D341Med (cell line): Measurements from ENCODE around the gene DDX39A.
A peak's percentile ranks its signal among the peaks of the same experiment; 100 is the strongest.

Experiments
- DNase-seq: peaks from one replicate; pipeline ENCODE4 v3.0.0; 2012; ENCODE audit warnings: low spot score

Gene DDX39A

DNA sequence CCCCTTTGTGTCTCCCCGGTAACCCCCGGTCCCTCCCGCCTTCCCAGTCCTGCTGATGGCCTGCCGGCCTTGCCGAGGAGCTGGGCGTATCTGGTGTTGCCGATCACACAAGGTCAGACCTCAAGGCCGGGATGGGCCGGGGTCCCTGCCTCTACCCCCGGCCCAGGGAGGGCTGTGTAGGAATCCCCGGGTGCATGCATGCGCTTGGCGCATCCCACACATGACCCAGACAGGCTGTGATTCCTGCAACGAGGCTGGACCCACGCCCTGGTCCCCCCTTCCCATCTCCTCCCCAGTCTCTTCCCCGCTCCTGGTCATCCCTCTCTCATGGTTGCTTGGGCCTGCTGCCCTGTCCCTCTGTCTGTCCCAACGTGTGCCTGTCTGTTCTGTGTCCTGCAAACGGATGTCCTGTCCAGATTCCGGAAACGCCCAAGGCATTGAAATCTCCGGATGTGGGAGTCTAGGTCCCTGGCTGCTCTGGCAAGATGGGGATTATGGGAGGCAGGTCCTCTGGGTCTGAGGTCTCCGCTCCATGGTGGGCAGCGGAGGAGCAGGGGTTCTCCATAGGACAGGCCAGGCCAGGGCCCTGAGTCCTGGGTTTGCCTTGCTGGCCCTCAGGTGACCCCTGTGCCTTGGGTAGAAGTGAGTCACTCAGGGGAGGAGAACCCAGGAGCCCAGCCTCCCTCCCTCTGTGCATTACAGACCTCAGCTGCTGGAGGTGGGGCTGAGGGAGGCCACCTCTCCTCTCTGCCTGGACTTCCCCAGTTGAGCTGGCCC lies 15.6 kb upstream of the DDX39A start:
- DNase-seq: peak; percentile 34

DNA sequence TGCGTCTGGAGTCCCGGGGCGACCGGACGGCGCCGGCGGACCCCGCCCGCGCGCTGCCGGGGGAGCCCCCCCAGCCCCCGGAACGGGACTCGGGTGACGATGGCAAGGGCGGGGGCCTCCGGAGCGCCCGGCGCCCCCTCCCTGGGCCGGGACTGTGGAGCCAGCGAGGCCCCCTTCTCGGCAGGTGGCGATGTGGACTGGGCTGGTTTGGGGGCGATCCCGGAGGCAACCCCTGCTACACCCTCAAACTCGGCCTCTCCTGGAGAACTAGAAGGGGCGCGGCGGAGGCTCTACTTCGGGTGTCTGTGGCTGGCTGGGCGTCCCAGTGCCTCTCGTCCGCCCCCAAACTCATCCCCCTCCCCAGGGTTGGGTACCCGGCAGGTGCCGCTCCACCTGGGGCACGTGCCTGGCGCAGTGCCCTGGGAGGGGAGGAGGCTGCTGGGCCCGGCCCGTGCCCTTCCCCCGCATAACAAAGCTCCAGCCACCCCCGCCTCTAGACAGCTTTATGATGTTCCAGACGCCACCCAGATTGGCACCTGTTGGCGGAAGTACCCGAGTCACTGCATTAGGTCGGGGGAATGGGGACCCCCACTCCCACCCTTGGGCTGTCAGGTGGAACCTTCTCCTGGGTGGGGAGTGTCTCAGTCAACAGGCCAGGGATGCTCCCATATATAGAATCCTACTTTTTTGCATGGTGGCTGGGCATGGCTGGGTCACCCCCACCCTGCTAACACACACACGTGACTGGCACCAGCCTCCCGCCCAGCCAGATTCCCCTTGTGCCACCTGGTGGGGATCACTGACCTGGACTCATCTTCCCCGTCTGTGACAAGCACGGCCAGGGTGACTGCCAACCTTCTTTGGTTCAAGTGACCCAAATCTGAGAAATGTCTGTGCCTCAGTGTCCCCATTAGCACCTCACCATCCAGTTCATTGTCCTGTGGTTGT lies 14.7 kb upstream of the DDX39A start:
- DNase-seq: peak; percentile 62

DNA sequence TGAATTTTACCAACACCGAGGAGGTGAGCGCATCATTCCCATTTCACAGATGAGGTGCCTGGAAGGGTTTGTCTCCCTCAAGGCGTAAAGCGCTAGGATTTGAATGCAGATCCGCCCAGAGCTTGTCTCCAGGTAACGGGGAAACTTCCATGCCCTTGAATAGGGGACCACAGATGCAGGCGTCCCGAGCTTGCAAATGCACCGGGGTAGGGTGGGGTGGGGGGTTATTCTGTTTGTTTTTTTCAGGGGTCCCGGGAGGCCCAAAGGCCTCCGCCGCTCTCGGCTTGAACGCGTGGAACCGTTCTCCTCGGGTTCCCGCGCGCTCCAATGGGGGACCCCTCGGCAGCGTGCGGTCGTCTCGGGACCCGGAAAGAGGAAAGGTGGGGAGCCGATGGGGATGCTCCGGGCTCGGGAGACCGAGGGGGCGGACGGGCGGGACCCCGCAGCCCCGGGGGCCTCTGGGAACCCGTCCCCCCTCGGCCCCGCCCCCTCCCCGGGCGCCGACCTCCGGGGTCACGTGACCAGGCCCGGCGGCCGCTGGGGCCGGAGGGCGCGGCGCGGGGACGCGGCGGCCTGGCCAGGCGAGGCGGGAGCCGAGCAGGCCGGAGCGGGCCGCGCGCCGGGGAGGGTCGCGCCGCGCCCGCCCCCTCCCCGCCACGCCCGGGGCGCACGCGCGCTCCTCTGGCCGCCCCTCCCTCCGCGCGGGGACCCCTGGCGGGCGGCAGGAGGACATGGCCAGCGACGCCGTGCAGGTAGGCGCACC lies 13.8 kb upstream of the DDX39A start, which contains the start of gene PKN1:
PKN1 (plus strand) TSS at position 516 of the 763 bp plus-strand sequence; CDS start at position 732, 216 bp downstream.
- peak; percentile 96 for DNase-seq

DNA sequence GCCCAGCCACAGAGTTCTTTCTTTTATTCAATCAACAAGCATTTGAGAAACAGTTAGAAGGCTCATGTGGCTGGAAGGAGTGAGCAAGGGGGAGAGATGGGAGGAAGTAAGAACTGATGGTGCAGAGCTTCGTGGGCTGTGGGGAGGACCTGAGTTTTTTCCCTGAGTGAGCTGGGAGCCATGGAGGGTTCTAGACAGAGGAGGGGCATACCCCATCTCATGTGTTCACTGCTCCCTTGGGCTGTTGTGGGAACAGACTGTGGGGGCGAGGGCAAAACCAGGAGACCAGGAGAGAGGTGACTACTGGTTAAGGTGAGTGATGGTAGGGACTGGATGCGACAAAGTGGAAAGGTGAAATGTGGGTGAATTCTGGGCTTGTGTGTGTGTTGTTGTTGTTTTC lies 11.6 kb upstream of the DDX39A start:
- DNase-seq: no peak

DNA sequence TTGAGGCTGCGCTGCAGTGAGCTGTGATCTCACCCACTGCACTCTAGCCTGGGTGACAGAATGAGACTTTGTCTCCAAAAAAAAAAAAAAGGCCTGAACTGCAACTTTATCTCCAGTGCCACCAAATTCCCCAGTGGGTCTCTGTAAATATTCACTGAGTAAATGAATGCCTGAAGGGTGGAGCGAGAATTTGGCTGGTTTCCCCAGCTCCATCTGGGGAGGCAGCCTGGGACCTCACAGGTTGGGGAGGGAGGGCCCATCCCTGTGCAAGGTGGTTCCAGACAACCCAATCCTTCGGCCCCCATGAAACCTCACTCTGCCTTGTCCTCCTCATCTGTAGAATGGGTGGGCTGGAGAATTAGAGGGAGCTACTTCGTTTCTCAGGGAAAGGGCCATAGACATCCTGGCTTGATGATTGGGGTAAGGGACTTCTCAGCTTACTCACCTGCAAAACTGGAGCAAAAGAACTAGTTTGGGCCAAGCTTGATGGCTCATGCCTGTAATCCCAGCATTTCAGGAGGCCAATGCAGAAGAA lies 9.8 kb upstream of the DDX39A start:
- DNase-seq: no peak

DNA sequence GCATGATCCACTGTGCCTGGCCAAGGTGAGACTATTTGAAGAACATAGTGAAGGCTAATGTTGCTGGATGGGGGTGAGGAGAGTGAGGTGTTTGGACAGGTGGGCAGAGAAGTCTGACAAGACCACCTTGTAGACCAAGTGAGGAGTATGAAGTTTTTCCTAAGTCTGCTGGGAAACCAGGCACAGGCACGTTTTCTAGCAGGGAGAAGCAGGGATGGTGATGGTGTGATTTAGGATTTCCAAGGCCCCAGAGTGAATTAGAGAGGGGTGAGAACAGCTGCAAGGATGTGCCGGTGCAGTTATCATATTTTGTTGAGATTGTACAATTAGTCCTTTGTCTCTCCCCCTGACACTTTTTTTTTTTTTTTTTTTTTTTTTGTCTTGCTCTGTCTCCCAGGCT lies 8.3 kb upstream of the DDX39A start:
- no peak for DNase-seq

DNA sequence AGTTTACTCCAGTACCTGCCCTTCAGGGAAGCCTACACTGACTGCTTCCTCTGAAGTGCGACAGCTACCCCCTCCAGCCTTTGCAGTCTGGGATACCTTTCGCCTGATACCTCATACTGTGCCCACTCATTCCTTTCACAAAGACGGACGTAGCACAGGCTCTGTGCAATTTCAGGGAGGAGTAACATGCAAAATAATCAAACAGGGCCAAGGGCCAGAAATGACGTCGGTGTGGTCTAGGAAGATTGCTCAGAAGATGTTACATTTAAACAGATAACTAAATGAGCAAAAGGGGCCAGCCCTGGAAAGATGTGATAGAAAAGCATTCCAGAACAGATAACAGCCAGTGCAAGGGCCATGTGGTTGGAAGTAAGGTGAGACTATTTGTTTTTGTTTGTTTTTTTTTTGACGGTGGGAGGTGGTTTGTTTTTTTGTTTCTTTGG lies 6.6 kb upstream of the DDX39A start:
- DNase-seq: no peak

DNA sequence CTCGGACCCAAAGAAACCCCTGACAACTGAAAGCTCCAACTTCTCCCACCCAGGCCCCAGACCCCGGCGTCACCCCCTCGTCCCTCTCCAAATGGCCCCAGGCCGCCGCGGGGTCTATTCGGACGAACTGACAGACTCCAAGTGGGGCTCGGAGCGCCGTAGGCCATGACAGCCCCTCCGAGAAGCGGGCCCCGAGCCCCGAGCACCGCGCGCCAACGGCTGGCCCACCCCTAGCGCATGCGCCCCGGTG lies 360 bp downstream of the DDX39A start:
- DNase-seq: peak; percentile 95

DNA sequence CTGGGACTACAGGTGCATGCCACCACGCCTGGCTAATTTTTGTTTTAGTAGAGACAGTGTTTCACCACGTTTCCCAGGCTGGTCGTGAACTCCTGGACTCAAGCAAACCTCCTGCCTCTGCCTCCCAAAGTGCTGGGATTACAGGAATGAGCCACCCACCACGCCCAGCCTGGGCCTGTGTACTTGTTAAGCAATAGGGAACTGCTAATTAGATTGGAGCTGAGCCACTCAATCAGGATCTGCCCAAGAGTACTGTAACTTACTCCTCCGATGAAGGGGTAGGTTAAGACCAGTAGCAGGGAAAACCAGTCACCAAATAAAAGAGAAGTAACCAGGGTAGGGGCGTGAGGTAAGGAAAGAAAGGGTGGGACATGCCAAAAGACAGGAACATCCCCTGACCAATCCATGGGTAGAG lies 2.3 kb downstream of the DDX39A start:
- DNase-seq: no peak

DNA sequence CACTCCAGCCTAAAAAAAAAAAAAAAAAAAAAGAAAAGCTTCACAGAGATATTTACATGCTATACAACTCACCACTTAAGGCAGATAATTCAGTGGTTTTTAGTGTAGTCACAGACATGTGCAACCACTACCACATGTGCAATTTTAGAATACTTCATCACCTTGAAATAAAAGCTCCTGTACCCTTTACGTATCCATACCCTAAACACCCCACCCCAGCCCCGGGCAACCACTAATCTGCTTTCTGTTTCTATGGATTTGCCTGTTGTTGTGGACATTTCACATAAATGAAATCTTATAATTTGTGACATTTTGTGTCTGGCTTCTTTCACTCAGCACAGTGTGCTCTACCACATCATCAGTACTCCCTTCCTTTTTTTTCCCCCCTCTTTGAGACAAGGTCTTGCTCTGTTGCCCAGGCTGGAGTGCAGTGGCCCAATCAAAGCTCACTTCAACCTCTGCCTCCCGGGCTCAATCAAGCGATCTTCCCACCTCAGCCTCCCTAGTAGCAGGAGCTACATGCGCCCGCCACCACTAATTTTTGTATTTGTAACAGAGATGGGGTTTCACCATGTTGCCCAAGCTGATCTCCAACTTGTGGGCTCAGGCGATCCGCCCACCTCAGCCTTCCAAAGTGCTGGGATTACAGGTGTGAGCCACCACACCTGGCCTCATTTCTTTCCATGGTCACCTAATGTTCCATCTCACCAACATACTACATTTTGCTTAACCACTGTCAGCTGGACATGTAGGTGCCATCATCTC lies 4.0 kb downstream of the DDX39A start:
- DNase-seq: no peak

DNA sequence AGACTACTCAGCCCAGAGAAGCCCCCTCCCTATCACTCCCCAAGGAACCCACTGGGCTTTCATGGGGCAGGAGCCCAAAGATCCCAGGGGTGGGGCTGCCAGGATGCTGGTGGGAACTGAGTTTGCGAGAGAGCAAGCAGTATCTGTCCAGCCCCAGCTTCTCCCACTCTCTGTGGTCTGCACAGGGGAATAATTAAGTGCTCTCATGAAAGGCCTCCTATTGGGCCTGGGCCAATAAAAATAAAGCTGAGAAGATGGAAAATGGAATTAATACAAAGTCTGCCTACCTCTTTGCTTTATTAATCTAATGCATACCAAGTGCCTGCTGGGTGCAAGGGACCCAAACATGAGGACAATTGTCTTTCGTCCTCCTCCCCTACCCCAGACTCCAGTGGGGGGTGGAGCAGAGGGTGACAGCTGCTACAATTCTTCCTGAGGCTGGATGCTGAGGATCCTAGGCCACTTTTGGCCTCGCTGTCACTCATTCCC lies 5.4 kb downstream of the DDX39A start:
- DNase-seq: peak; percentile 38

DNA sequence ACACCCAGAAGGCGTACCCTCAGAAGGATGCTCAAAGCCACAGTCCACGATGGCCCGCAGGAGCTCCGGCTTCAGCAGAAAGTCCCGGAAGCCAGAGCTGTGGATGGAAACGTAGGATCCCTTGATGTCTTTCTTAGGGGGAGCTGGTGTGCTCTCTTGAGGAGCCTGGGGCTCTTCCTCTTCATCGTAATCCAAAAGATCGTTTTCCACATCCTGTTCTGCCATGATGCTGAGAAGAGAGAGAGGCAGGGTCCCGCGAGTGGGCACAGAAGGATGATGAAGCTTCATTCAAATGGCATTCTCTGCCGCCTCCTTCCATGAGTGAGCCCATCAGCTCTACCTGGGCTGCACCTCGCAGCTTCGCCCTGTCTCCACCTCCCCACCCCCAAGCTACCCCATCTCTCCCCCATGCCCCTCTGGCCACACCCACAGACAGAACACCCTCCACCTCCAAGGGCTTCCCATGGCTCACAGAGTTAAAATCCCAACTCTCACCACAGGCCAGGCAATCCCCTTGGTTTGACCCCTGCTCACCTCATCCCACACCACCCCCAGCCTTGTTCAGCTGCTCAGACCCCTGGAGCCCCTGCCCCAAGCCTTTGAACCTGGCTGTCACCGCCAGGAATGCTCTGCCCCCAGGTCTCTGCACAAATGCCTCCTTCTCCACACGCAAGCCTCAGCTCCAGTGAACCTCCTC lies 6.0 kb downstream of the DDX39A start:
- DNase-seq: no peak

DNA sequence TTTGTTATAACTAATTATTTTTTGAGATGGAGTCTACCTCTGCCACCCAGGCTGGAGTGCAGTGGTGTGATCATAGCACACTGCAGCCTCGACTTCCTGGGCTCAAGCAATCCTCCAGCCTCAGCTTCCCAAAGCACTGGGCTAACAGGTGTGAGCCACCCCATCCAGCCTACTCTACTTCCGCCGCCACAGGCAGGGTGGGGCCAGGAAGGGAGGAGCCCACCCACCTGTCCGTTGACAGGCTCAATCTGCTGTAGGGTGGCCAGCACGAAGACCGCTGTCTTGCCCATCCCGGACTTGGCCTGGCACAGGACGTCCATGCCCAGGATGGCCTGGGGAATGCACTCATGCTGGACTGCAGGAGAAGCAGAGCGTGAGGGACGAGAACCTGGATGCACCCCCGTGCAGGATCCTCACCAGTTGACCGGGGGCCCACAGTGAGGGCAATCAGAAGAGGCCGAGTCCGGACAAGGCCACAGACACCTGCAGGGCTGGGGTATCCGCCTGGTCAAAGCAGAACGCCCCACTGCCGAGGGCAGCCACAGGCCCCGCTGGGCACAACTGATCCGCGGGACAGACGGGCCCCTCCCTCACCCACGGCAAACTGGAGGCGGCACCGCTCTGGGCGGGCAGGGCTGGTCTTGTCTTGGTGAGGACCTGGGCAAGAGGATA lies 6.7 kb downstream of the DDX39A start:
- DNase-seq: no peak

DNA sequence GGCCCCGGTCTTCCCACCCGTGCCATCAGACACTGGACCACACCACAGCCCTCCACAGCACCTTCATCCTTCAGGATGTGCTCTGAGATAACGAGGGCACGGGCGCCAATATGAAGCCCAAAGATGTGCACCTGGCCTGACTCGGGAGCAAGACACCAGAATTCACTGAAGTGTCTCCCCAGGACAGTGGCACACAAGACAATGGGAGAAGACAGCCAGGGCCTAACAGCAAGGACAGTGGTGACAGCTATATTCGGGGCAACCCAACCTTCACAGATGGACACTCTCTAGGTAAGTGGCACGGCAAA lies 7.2 kb downstream of the DDX39A start:
- DNase-seq: no peak

DNA sequence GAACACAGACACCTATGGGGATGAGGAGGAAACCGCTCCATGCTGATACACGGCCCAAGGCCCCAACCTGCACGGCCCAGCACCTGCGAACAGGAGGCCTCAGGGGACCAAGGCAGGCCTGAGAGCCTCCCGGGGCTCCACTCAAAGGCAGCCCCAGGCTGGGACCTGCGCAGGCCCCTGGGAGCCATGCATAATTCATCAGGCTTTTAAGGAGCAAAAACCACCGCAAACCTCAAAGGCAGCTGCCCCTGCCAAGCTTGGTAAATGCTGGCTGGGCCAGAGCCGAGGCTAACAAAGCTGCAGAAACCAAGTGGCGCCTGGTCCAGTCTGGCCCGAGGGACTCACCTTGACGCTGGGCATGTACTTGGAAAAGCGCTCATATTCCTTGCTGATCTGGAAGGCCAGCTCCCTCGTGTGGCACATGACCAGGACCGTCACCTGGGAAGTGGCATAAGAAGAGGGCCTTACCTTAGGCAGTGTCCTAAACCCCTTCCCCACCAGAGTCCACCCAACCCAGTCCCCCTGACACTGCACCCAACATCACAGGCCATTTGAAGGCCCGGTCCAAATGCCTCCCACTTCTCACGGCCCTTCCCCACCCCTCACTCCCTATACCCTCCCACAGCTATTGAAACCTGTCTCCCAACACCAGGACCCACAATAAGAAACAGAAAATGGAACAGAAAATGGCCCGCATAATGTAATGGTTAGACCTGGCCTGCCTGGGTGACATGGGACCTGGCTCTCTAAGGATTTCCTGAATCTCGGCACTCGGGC lies 7.8 kb downstream of the DDX39A start:
- no peak for DNase-seq

DNA sequence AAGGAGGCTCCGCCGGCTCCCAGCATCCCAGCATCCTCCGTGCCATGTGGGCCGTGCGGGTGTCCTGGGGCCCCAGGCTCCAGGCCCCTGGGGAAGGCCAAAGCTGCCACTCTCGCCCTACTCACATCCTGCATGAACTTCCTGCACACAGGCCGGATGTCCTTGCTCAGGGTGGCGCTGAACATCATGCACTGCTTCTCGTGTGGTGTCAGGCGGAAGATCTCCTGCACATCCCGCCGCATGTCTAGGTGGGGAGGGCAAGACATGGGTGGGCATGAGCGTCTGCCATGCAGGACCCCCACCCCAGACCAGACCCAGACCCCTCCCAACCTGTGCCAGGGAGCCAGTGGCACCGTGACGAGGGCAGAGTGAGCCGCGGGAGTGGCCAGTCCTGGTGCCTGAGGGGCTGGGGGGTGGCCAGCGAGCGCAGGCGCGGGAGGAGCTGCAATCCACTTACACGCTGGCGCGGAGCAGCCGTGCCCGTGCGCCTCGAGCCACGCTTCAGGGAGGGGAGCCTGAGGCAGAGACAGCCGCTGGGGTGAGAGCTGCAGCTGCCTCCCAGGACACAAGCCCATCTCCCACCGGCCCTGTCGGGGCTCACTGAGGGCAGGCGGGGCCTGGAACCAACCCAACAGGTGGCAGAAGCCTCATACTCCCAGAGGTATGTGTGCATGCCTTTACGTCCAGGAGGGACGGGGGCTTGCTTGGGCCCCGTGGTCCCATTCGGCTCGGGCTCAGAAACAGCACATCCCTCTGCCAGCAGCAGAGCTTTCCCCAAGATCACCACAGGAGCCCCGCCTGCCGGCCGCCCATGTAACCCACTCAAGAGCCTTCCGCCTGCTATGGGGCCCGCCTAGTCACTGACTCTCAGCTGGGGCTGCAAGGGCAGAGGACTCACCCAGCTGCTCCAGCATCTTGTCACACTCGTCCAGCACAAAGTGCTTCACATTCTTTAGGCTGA lies 8.8 kb downstream of the DDX39A start:
- DNase-seq: no peak

DNA sequence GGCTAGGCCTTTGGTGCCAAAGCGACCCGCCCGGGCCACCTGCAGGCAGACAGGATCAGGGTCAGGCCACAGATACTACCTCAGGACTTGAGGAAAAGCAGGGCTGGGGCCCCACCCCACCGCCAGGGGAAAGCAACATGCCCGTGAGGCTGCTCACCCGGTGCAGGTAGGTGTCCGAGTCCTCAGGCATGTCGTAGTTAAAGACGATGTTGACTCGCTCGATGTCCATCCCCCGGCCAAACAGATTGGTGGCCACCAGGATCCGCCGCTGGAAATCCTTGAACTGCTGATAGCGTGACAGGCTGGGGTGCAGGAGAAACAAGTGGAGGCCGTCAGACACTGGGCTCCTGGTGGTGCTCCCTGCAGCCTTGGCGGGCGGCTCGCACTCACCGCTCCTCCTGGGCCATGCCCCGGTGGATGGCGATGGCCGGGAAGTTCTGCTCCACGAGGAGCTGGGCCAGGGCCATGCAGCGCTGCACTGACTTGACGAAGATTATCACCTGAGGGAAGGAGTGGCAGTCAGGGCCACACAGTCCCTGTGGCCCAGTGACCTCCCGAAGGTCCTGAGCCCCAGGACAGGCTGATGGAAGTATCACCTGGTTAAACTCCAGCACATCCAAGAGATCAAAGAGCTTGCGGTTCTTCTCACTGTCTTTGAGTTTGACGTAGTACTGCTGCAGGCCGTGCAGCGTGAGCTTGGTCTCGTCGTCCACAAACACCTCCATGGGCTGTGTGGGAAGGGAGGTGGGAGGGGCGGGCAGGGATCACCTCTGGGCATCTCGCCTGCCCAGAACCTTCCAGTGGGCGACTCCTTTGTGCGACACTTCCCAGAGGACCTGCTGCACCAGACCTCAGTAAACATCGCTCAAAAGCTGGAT lies 9.8 kb downstream of the DDX39A start:
- DNase-seq: no peak
